HG03457 (cell line): ENCODE measurements around the gene PPP1R18.
"Not testable (repeated sequence)": the region's sequence is repeated elsewhere in the genome, so short reads cannot be mapped to it uniquely, and the experiment has no call there.

Experiments used
- ATAC-seq: cut with Tn5 transposase; IDR thresholded peaks from one replicate; pipeline ENCODE4 v1.9.1; 2021; ENCODE audit warnings: moderate number of reproducible peaks; ENCODE audit not compliant: unreplicated experiment

Gene PPP1R18

GRCh38 chr6:30686009-30686907 lies at the start of gene PPP1R18:
Gene PPP1R18 (minus strand): TSS chr6:30686645. CDS start chr6:30686018, 627 bp downstream.
- no peak for ATAC-seq

GRCh38 chr6:30735668-30736314 lies 49.3 kb upstream of the PPP1R18 start:
- ATAC-seq: no peak

GRCh38 chr6:30732237-30732943 lies 45.9 kb upstream of the PPP1R18 start:
- ATAC-seq: no peak

GRCh38 chr6:30730601-30731435 lies 44.4 kb upstream of the PPP1R18 start:
- ATAC-seq: no peak

- no peak for ATAC-seq
These were observed 41.6 kb upstream of the PPP1R18 start for GRCh38 chr6:30727920-30728553.

GRCh38 chr6:30726506-30727413 lies 40.3 kb upstream of the PPP1R18 start:
- ATAC-seq: no peak

- ATAC-seq: no peak
These were observed 39.5 kb upstream of the PPP1R18 start for GRCh38 chr6:30725713-30726505.

GRCh38 chr6:30724906-30725667 lies 38.6 kb upstream of the PPP1R18 start:
- no peak for ATAC-seq

GRCh38 chr6:30723843-30724741 lies 37.6 kb upstream of the PPP1R18 start:
- not testable (repeated sequence) for ATAC-seq

- not testable (repeated sequence) for ATAC-seq
These were observed 36.9 kb upstream of the PPP1R18 start for GRCh38 chr6:30723159-30723842.

GRCh38 chr6:30722280-30723112 lies 36.1 kb upstream of the PPP1R18 start:
- no peak for ATAC-seq

- ATAC-seq: not testable (repeated sequence)
These were observed 35.5 kb upstream of the PPP1R18 start for GRCh38 chr6:30722025-30722279.

- no peak for ATAC-seq
These were observed 35.0 kb upstream of the PPP1R18 start for GRCh38 chr6:30721198-30722024.

GRCh38 chr6:30720738-30721197 lies 34.3 kb upstream of the PPP1R18 start:
- no peak for ATAC-seq
